ENCODE measurements around the gene CLEC18A.

- TF ChIP-seq POLR2A (IDR thresholded peaks at IDR 0.05; ENCODE audit: low read length): no peak
- TF ChIP-seq GATA1 (IDR thresholded peaks at IDR 0.05; ENCODE audit: low read depth, low read length): no peak
These were observed 20.9 kb upstream of the CLEC18A start for GRCh38 chr16:69930117-69930776.
